ENCODE data around the gene TNRC6C. TPM values are rescaled to one million over a fixed set of nuclear protein-coding genes. Genes with fewer than 3 reads are reported as not detected.
A peak's percentile ranks its signal among the peaks of the same experiment; 100 is the strongest.

TNRC6C gene
- total and polyA plus RNA-seq, 2 of the 13 experiments (the other 11 are each of a cell fraction or from before 2014, with no cell fraction given): 0.66 to 4.9 TPM

GRCh38 chr17:77936881-77937280, 21.6 kb upstream of the TNRC6C start:
- Histone ChIP-seq H3K4me2 (ENCODE audit: low read depth, low read length) (no peak overlapping the region), H3K4me3 (replicated peaks in 1 of 3; ENCODE audit: insufficient read depth in 1 of 3, low read depth in 2 of 3, low read length in 3 of 3) (no peak overlapping the region), H3K27me3 (ENCODE audit: control insufficient read depth in 1 of 2, insufficient read depth in 2 of 2, low read length in 2 of 2) (peaks cover 5 to 42% of the 10 kb centered on the region in 2 experiments; a peak in 4 of 5 replicates), H3K9me3 (ENCODE audit: low read length) (no peaks in the 10 kb centered on the region), H3K36me3 (replicated peaks in 1 of 2; ENCODE audit: control insufficient read depth in 1 of 2, insufficient read depth in 2 of 2, low read length in 2 of 2) (no peaks in the 10 kb centered on the region), H3K79me2 (ENCODE audit: insufficient read depth, low read length) (no peaks in the 10 kb centered on the region), H3K4me1 (ENCODE audit: insufficient read depth, low read length) (peaks cover 20% of the 10 kb centered on the region), H4K20me1 (ENCODE audit: insufficient read depth, low read length) (no peaks in the 10 kb centered on the region), H3K27ac (ENCODE audit: extremely low read length, insufficient read depth, low read length) (no peak overlapping the region), H2AFZ (ENCODE audit: low read length) (no peak overlapping the region), H3K9ac (ENCODE audit: insufficient read depth, low read depth, low read length) (no peak overlapping the region)
- CTCF ChIA-PET (ENCODE audit: low intra/inter-chr PET ratio, low total read pairs): no interaction called here
- TF ChIP-seq MAF1 (CRISPR knock-in tag; IDR thresholded peaks at IDR 0.05; ENCODE audit: borderline replicate concordance): no peak
- TF ChIP-seq ZNF768 (CRISPR knock-in tag; IDR thresholded peaks at IDR 0.05): 0 out of 2 replicates have a peak, but pooled peaks have one; percentile 30
- in situ Hi-C loops (cut with HindIII; ENCODE audit: extremely low pct_ligation_motif_present, low pct_unique_long_range_greater_than_20kb): no loop called here
- BruUV-seq (replicated peaks): no TSS peak
- POLR2A ChIA-PET: interaction anchor here (0.6 to 1.8 kb wide), 2 partner anchors 21 to 230 kb away, joined by 3 to 12 read pairs; partner anchors contain the start of gene TNRC6C
- DNase-seq (ENCODE audit: low spot score): no peak
- no peak for ATAC-seq
- WGBS (ENCODE audit: low lambda C conversion rate): 71% methylated on average over 10 of the region's 10 CpGs
- FAIRE-seq: no peak
- intact Hi-C loops (cut with micrococcal nuclease; ENCODE audit: unreplicated experiment): no loop called here

- H3K9ac ChIP-seq (ENCODE audit: insufficient read depth, low read depth, low read length): no peak overlapping the region
- no peaks in the 10 kb centered on the region for H3K79me2 ChIP-seq (ENCODE audit: insufficient read depth, low read length)
- no peak overlapping the region for H3K27ac ChIP-seq (ENCODE audit: extremely low read length, insufficient read depth, low read length)
- H3K27me3 ChIP-seq (ENCODE audit: control insufficient read depth in 1 of 2, insufficient read depth in 2 of 2, low read length in 2 of 2): peaks cover 5 to 59% of the 10 kb centered on the region in 2 experiments; a peak in 4 of 5 replicates
- in situ Hi-C loops (cut with HindIII; ENCODE audit: extremely low pct_ligation_motif_present, low pct_unique_long_range_greater_than_20kb) (no loop called here), intact Hi-C loops (cut with micrococcal nuclease; ENCODE audit: unreplicated experiment) (loop anchor here (5.0 kb wide), 1 partner anchor 759 kb away; no protein-coding TSS in a partner anchor)
- POLR2A ChIA-PET: no interaction called here
- FAIRE-seq (no peak), ATAC-seq (no peak), DNase-seq (ENCODE audit: low spot score) (no peak)
- peaks cover 20% of the 10 kb centered on the region for H3K4me1 ChIP-seq (ENCODE audit: insufficient read depth, low read length)
- CTCF ChIA-PET (ENCODE audit: low intra/inter-chr PET ratio, low total read pairs): no interaction called here
- H2AFZ ChIP-seq (ENCODE audit: low read length): no peak overlapping the region
- no peak overlapping the region for H3K4me2 ChIP-seq (ENCODE audit: low read depth, low read length)
- H3K9me3 ChIP-seq (ENCODE audit: low read length): no peaks in the 10 kb centered on the region
- H3K4me3 ChIP-seq (replicated peaks in 1 of 3; ENCODE audit: insufficient read depth in 1 of 3, low read depth in 2 of 3, low read length in 3 of 3): no peak overlapping the region
- TF ChIP-seq HNF4A (CRISPR knock-in tag; IDR thresholded peaks at IDR 0.05) (peak; percentile 43; the same call in 1 of the 2 replicates), ZNF234 (CRISPR knock-in tag; conservative IDR thresholded peaks at IDR 0.05) (no peak)
- no peaks in the 10 kb centered on the region for H4K20me1 ChIP-seq (ENCODE audit: insufficient read depth, low read length)
- no TSS peak for BruUV-seq (replicated peaks)
- no peaks in the 10 kb centered on the region for H3K36me3 ChIP-seq (replicated peaks in 1 of 2; ENCODE audit: control insufficient read depth in 1 of 2, insufficient read depth in 2 of 2, low read length in 2 of 2)
- WGBS (ENCODE audit: low lambda C conversion rate): 42% methylated on average over 7 of the region's 7 CpGs
Measured at GRCh38 chr17:77941004-77941403, 17.5 kb upstream of the TNRC6C start.
